COLO829 (cell line): Measurements from ENCODE around the gene CGREF1.
A peak's percentile ranks its signal among the peaks of the same experiment; 100 is the strongest.
"Not testable (repeated sequence)": the region's sequence is repeated elsewhere in the genome, so short reads cannot be mapped to it uniquely, and the experiment has no call there.

Experiments
- DNase-seq: peaks from one replicate; pipeline ENCODE4 v3.0.0; 2012; ENCODE audit warnings: low spot score

CGREF1 gene

GRCh38 chr2:27087823-27088410, 31.0 kb downstream of the CGREF1 start:
- no peak for DNase-seq

- DNase-seq, result no peak
Observed at GRCh38 chr2:27086724-27087593, 32.0 kb downstream of the CGREF1 start, which contains the start of gene KHK. TSS of gene KHK (plus strand) at chr2:27086772. CDS start at chr2:27087260, 488 bp downstream.

GRCh38 chr2:27086090-27086723, 32.7 kb downstream of the CGREF1 start:
- DNase-seq, result peak; percentile 95

- DNase-seq, result no peak
Observed at GRCh38 chr2:27085673-27086089, 33.2 kb downstream of the CGREF1 start.

GRCh38 chr2:27085062-27085672, 33.8 kb downstream of the CGREF1 start:
- DNase-seq, result no peak

- no peak for DNase-seq
Observed at GRCh38 chr2:27084297-27085061, 34.4 kb downstream of the CGREF1 start.

- no peak for DNase-seq
Observed at GRCh38 chr2:27083410-27084296, 35.3 kb downstream of the CGREF1 start.

GRCh38 chr2:27082773-27083409, 36.0 kb downstream of the CGREF1 start:
- DNase-seq, result no peak

GRCh38 chr2:27081984-27082772, 36.8 kb downstream of the CGREF1 start:
- no peak for DNase-seq

- no peak for DNase-seq
Observed at GRCh38 chr2:27080603-27080936, 38.4 kb downstream of the CGREF1 start.

GRCh38 chr2:27080140-27080469, 38.8 kb downstream of the CGREF1 start:
- DNase-seq, result no peak

- no peak for DNase-seq
Observed at GRCh38 chr2:27079233-27080139, 39.4 kb downstream of the CGREF1 start.

- DNase-seq, result no peak
Observed at GRCh38 chr2:27078267-27079194, 40.4 kb downstream of the CGREF1 start, which contains the start of gene EMILIN1. TSS of gene EMILIN1 (plus strand) at chr2:27078615. CDS start at chr2:27079066, 451 bp downstream.

- no peak for DNase-seq
Observed at GRCh38 chr2:27077231-27077630, 41.7 kb downstream of the CGREF1 start.

GRCh38 chr2:27076323-27076722, 42.6 kb downstream of the CGREF1 start:
- no peak for DNase-seq

GRCh38 chr2:27075566-27075871, 43.4 kb downstream of the CGREF1 start:
- not testable (repeated sequence) for DNase-seq

- DNase-seq, result no peak
Observed at GRCh38 chr2:27074738-27075565, 44.0 kb downstream of the CGREF1 start.
